ENCODE measurements around the gene CNTN5.

Gene CNTN5

GRCh38 chr11:99634581-99634980, 613.8 kb downstream of the CNTN5 start:
- DNase-seq: no peak

GRCh38 chr11:99638073-99638553, 617.4 kb downstream of the CNTN5 start:
- no peak for DNase-seq

GRCh38 chr11:99640671-99641070, 619.9 kb downstream of the CNTN5 start:
- DNase-seq: no peak

- no peak for DNase-seq
Measured at GRCh38 chr11:99645934-99646333, 625.2 kb downstream of the CNTN5 start.

- DNase-seq: no peak
Measured at GRCh38 chr11:99670067-99670676, 649.4 kb downstream of the CNTN5 start.

GRCh38 chr11:99671808-99672409, 651.2 kb downstream of the CNTN5 start:
- DNase-seq: no peak

- no peak for DNase-seq
Measured at GRCh38 chr11:99676292-99676691, 655.5 kb downstream of the CNTN5 start.

GRCh38 chr11:99682171-99682570, 661.4 kb downstream of the CNTN5 start:
- DNase-seq: no peak

- DNase-seq: no peak
Measured at GRCh38 chr11:99682646-99683045, 661.9 kb downstream of the CNTN5 start.

- no peak for DNase-seq
Measured at GRCh38 chr11:99683933-99684332, 663.2 kb downstream of the CNTN5 start.

GRCh38 chr11:99686838-99687237, 666.1 kb downstream of the CNTN5 start:
- no peak for DNase-seq

GRCh38 chr11:99687320-99687719, 666.6 kb downstream of the CNTN5 start:
- DNase-seq: no peak

GRCh38 chr11:99693941-99694492, 673.3 kb downstream of the CNTN5 start:
- no peak for DNase-seq

GRCh38 chr11:99695106-99695505, 674.4 kb downstream of the CNTN5 start:
- DNase-seq: no peak

GRCh38 chr11:99706848-99707247, 686.1 kb downstream of the CNTN5 start:
- DNase-seq: no peak

- DNase-seq: no peak
Measured at GRCh38 chr11:99708928-99709672, 688.4 kb downstream of the CNTN5 start.

- no peak for DNase-seq
Measured at GRCh38 chr11:99716302-99716701, 695.6 kb downstream of the CNTN5 start.

- no peak for DNase-seq
Measured at GRCh38 chr11:99718291-99718690, 697.5 kb downstream of the CNTN5 start.

GRCh38 chr11:99739464-99740089, 718.8 kb downstream of the CNTN5 start:
- no peak for DNase-seq

GRCh38 chr11:99742501-99742900, 721.8 kb downstream of the CNTN5 start:
- no peak for DNase-seq

- no peak for DNase-seq
Measured at GRCh38 chr11:99759787-99760186, 739.0 kb downstream of the CNTN5 start.

GRCh38 chr11:99766811-99767210, 746.1 kb downstream of the CNTN5 start:
- DNase-seq: no peak

- DNase-seq: no peak
Measured at GRCh38 chr11:99773646-99774045, 752.9 kb downstream of the CNTN5 start.

Data from C1 segment of cervical spinal cord (tissue), 14 donors.